Measurements from ENCODE around the gene CENPH.
A peak's percentile ranks its signal among the peaks of the same experiment; 100 is the strongest.

The CENPH gene

DNA sequence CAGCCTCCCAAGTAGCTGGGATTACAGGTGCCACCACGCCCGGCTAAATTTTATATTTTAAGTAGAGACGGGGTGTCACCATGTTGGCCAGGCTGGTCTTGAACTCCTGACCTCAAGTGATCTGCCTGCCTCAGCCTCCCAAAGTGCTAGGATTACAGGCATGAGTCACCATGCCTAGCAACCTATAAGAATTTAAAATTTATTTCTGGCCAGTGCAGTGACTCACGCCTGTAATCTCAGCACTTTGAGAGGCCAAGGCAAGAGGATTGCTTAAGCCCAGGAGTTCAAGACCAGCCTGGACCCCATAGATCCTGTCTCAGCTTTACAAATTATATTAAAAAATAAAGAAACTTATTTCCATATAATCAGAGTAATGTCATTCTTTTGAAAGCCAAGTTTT is 66.6 kb downstream of the CENPH start:
- DNase-seq = peak in 1 of 2 experiments; percentile 28

- DNase-seq = no peak
Observed at GRCh38 chr5:69257577-69257976, 68.2 kb downstream of the CENPH start.

Measured in SW 1271 (cell line).